Hindlimb muscle (tissue), 1 donor: ENCODE measurements around the gene ORC2. TPM values are rescaled to one million over a fixed set of nuclear protein-coding genes. Genes with fewer than 3 reads are reported as not detected.
"Not testable (repeated sequence)": the region's sequence is repeated elsewhere in the genome, so short reads cannot be mapped to it uniquely, and the experiment has no call there.

Source experiments
- DNase-seq: peaks from one replicate; pipeline ENCODE4 v3.0.0-alpha.2; 2013
- polyA plus RNA-seq: library from polyadenylated mRNA; unstranded; fragments of 120-200 nt; gene quantifications from one replicate; pipeline ENCODE4 v1.2.1, GENCODE V29; 2013; ENCODE audit not compliant: insufficient read length

ORC2 gene
- 14.7 TPM for polyA plus RNA-seq

DNA sequence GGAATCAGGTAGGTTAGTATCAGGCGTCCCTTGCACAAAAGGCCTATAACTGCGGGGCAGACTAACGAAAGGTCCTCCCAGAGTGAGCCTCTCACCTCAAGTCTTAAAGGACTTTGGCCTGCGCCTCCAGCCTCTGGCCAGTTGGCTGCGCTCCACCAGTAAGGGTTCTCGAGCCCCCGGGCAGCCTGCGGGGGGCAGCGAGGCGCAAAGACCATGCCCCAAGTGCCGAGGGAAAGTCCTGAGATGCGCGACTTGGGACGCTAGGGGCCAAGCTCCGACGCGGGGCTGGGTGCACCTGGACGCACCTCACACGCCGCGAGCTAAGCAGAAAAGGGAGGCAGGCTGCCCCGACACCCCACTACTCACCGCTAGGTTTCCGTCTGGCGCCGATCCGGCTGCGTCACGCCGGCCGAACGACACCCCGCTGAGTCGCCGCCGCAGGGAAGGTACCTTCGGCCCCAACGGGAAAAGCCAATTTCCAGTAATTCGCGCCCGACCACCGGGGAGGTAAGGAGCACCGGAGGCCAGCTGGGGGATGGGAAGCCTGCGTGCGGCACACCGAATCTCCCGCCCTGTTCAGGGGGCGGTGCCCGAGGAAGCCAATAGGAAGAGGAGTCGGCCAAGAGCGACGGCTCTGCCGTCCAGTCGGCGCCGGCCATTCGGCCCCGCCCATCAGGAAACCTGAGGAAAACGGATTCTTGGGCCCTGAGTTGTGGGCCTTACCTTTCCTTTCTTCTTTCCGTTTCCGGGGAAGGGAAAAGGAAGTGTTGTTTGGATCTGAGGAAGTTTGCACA lies at the start of gene ORC2:
TSS of gene ORC2 (minus strand) at position 537 of the 794 bp plus-strand sequence. CDS start 5,537 bp downstream, outside the sequence.
- peak; percentile 97 for DNase-seq

DNA sequence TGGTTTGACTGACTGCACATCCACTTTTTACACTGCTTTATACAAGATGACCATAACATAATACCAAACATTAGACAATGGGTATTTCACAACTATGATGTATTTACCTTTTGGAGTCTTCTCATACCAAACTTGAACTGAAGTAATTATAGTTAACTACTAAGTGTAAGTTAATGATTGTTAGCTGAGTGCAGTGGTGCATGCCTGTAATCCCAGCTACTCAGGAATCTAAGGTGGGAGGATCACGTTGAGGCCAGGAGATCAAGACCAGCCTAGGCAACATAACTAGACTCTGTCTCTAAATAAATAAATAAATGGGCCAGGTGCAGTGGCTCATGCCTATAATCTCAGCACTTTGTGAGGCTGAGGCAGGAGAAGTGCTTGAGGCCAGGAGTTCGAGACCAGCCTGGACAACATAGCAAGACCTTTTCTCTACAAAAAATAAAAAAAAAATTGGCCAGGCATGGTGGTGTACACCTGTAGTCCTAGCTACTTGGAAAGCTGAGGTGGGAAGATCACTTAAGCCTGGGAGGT lies 44.9 kb upstream of the ORC2 start:
- no peak for DNase-seq

DNA sequence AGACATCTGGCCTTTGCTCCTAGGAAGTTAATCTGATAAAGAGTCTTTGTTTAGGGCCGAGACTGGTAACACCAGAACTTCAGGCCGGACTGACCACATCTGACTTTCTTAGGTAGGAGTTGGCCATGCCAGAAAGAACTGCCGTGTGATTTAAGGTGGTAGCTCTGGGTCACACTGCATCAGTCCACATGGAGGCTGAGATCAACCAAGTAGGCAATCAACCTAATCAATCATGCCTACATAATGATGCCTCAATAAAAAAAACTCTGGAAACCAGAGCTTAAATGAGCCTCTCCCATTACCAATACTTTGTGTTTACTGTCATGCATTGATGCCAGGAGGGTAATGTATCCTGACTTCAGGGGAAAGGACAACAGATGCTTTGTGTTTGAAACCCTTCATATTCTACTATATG lies 44.1 kb upstream of the ORC2 start:
- no peak for DNase-seq

DNA sequence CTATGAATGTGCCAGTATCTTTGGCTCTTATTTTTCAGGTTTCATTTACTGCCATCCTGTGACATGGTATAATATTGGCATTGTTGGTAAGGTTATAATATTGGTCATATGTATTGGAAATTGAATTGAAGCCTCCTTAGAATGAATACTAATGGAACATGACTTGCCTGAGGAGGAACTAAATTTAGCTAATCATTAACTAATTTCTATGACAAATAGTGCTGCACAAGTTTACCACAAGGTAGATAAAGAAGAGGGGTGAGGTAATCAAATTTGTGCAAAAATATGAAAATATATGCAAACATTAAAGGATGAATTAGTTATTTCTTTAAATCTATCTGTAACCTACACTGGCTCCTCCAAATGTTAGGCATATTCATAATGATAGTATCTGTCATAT lies 43.2 kb upstream of the ORC2 start:
- DNase-seq = no peak

DNA sequence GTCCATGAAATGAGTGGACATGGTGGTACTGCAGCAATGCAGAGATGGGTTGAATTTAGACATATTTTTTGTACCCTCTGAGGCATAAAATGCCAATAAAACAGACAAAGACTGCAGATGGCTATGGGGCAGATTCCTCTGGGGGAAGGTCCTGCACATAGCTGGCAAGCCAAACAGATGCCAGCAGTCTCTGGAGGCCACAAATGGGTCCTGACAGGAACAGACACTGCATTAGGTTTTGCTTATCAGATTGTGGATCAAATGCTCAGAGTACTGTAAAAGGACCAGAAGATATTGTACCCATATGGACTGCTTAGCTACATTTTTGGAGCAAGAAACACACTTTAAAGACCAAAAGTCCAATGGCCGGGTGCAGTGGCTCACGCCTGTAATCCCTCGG lies 40.9 kb upstream of the ORC2 start:
- DNase-seq = no peak

DNA sequence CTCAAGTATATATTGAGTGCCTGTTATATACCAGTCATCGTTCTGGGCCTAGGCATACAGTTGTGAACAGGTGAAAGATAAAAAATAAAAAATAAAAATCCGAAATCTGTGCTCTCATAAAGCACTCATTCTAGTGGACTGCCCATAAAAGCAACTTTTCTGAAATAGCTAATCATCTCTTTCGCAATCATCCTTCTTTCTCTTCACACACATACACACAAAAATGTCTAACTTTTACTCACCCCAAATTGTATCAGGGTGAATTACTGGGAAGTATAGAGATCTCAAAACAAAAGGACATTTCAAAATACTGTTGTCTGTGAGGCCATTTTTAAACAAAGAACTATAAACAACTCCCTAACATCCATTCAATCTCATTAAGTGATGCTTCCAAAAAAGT lies 29.6 kb upstream of the ORC2 start:
- DNase-seq = no peak

DNA sequence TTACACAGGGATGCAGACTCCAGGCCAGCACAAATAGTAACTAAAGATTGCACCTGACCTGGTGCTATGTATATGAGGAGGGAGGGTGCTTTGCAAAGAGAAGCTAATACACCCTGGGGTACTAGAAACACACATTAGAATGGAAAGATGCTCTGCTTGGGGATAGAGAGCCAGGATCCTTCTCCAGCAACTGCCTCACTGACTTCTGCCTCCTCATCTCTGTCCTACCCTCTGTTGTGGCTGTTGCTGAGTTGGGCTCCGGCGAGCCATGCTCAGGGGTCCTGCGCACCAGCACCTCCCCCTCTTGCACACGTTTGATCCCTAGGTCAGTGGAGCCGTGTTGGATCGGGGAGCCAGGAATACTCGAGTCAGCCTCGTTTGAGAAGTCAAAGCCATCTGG lies 23.7 kb upstream of the ORC2 start:
- no peak for DNase-seq

DNA sequence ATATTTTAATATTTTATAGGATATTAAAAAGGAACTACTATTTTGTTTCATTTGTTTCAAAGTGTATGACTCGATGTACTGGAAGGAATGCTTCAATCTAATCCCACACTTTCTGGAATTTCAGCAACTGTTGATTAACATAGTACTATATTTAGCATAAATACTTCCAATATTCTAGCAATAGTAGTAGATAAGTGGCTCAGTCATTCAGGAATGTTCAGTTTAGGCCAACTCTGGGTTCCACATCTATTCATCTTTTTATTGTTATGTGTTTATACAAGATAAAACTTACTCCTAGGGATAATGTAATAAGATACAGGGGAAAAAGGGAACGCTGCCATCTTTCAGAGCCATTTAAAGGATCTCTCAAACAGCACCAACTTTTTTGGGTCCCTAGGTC lies 22.3 kb upstream of the ORC2 start:
- no peak for DNase-seq

DNA sequence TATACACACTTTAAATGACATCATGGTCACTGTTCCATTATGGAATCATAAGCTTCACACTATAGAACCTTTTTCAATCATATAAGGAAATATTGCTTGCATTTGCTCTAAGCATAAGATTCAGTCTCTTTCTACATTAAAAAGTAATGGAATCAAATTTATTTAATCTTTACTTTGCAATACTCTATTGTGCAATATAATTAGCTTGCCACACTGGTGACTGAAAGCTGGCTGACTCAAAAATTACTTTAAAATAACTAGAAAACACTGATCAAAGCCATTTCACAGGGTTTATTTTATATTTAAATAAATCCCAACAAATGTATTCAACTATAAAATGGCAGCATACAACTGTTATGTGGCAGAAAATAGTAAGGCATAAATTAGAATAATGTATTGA lies 13.2 kb upstream of the ORC2 start:
- no peak for DNase-seq

DNA sequence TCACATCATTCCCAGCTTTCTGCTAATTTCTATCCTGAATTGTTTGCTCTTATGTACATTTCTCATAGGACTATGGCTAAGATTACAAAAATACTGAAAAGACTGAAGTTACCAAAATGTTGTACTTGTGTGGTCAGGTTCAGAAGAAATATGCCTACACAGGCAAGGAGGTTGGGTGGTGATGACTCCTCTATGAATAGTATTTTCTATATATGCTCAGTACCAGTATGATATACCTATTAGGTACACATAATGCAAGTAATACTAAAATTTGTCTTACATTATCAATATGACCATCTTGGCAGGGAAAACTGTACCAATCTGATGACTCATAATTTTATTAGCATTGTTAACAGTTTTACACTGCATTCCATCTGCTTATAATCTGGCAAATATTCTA lies 12.2 kb upstream of the ORC2 start:
- DNase-seq = no peak

DNA sequence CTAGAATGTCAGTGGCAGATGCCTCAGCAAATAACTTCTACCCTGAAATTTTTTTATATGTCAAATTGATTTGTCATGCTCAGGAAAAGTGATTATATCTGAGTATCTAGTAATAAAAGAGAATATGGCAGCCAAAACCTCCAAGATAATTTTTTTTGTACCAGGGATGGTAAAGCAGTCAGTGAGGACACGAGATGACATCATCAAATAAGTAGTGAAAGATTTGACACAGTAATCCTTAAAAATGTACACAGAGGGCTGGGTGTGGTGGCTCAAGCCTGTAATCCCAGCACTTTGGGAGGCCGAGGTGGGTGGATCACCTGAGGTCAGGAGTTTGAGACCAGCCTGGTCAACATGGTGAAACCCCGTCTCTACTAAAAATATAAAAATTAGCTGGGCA lies 6.6 kb upstream of the ORC2 start:
- not testable (repeated sequence) for DNase-seq

DNA sequence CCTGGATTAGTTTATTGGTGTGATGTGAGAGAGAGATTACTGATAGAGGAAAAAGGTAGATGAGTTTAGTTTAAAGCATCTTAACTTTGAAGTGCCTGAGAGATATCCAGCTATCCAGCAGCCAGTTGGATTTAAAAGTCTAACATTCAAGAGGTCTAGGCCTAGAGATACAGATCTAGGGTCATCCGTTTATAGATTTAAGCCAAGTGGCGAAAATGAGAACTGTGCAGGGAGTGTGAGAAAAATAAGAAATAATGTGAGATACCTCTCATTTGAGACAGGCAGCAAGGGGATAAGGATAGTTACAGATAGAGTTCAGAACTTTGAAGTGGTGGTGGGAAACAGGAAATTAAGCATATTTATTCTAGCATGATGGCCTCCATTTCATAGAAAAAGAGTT lies 5.3 kb upstream of the ORC2 start:
- DNase-seq = no peak

DNA sequence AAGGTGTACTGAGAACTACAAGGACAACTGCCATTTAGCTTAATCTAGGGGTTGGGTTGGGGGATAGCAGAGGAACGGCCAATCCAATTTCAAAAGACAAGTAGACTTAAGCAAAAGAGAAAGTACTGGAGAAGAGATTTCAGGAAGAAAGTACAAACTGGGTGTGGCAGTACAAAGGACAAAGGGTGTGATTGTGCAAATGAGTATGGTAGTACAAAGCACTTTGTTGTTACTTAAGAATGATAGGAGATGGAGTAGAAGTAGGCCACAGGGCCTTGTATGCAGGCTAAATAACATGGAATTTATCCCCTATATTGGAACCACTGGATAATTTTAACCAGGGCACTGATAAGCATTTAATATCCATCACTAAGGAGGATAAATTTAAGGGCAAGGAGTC lies 4.7 kb upstream of the ORC2 start:
- no peak for DNase-seq

DNA sequence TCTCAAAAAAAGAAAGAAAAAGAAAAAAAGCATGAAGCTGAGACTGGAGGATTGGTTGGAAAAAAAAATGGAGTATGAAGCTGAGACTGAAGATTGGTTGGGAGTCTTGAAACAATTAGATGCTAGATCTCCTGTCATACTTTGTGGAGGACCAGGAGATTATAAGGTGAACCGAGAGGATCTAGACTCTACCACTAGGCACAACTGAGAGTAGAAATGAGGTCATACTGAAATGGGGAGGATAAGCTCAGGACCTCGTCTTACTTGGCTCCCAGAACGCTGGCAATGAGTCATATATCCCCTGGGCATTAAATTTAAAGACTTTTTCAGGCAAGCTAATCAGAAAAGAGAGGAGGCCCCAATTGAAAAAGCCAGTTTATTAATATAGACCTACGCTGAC lies 3.3 kb upstream of the ORC2 start:
- DNase-seq = no peak

DNA sequence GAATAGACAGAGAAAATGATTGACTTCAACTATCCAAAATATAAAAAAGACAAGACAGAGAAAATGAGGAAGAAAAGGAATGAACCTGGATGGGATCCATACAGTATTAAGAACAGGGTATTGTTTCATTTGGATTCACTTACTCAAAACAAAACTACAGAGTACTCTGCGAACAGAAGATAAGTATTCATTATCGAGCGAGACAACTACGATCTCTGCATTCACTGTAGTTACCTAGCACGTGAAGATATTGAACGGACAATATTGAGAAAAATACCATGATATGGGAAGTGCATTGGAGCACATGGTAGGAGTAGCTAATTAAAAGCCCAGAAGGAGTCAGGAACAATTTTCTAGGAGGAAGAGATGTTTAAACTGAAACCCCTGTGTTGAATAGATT lies 1.0 kb upstream of the ORC2 start:
- no peak for DNase-seq

DNA sequence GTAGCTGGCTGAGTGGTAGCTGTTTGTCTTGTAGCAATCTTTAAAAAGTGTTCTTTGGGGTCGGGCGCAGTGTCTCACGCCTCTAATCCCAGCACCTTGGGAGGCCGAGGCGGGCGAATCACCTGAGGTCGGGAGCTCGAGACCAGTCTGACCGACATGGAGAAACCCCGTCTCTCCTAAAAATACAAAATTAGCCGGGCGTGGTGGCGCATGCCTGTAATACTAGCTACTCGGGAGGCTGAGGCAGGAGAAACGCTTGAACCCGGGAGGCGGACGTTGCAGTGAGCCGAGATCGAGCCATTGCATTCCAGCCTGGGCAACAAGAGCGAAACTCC lies 425 bp upstream of the ORC2 start:
- not testable (repeated sequence) for DNase-seq

DNA sequence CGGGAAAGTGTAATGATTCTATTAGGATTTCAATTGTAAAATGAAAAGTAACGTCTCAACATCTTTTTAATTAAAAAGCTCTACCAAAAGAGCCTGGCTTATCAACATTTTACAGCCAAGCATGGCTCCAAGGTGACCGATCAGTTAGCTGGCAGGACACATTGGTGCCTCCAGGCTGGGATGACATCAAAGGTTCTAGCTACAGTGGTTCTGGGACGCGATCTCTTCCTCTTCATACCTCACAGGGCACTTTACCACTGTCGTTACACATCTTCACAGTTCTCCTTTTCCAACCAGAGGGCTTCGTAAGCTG lies 693 bp downstream of the ORC2 start:
- no peak for DNase-seq

DNA sequence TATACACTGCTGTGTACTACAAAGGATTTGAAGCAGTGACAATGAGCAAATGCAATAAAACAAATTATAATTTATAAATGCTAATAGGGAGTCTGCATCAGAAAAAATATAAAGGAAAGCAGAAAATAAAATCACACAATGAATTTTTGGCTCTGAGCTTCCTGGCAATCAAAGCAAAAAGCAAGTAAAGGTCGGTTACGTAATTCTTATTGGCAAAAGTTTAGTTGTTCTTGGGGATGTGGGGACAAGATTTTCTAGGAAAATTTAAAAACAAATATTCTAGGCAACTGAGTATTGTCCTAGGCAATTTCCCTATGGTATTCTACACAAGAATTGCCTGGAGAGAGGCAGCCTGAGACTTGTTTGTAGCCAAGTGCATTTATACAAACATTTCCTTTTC lies 1.8 kb downstream of the ORC2 start:
- DNase-seq = no peak

DNA sequence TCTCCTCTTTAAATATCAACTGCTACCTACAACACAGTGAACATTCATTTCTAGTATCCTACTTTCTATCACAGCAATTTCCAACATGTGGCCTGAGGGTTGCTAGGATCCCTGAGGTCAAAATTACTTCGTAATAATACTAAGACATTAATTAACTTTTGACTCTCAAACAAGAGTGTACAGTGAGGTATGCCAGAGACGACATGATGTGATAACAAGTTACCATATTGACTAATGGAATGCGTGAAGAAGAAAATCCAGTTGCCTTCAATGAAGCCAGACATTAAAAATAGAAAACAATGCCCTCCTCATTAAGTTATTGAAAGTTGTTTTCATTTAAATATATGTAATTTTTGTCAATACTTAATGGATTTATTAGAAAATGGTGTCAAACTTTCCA lies 13.1 kb downstream of the ORC2 start:
- DNase-seq = no peak

DNA sequence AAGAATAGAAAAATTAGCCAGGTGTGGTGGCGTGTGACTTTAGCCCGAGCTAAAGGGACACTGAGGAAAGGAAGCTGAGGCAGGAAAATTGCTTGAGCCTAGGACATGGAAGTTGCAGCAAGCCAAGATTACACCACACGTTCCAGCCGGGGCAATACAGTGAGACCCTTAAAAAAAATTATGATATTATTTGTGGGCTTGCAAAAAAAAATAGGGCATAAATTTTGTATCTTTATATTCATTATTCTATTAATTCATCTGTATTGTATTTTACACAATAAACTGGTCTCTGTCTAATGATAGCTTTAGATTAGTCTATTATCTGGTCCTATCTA lies 18.1 kb downstream of the ORC2 start:
- DNase-seq = no peak

DNA sequence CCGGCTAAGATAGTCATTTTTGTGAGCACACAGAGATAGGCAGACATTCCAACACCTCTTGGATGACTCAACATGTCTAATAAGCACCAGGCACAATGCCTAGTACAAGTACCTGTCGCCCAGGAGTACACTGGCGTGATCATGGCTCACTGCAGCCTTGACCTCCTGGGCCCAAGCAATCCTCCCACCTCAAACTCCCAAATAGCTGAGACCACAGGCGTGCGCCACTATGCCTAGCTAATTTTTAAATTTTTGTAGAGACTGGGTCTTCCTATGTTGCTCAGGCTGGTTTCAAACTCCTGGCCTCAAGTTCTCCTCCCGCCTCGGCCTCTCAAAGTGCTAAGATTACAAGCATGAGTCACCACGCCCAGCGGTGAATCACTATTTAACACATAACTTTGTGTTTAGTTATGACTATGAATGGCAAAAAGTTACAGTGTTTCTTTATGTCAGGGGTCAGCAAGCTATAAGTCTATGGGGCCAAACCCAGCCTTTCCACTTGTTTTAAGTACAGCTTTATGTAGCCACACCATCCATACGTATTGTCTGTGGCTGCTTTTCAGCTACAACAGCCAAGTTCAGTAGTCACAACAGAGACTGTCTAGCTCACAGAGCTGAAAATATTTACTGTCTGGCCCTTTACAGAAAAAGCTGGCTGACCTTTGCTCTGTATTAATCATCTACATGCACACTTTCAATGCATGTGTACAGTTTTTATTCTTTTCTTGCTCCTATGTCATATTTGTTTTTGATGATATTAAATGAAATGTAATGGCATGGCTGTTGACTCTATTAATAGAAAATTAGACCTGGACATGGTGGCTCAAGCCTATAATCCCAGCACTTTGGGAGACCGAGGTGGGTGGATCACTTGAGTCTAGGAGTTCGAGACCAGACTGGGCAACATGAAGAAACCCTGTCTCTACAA lies 18.7 kb downstream of the ORC2 start:
- DNase-seq = no peak

DNA sequence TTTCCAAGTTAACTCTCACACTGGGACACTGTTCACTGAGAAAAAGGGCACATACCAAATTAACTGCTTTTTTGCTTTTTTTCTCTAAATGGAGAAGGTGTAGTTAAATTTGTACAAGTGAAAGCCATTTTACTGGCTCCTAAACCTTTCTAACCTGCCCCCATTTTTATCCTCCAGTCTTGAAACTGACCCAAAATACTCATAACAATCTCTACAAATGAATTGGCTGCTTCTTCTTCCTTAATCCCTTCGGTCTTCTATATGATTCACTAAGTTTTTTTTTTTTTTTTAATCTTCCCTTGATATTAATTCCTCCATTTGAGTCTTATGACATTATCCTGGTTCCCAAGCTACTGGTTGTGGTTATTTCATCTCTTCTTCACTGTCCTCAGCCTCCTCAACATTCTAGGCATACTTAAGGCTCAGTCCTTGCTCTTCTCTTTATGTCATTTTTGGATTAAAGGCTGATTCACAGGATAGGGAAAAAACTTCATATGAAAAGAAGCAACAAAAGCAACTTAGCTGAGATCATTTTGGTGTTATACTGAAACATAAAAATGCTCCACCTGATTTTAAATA lies 19.8 kb downstream of the ORC2 start:
- DNase-seq = no peak

DNA sequence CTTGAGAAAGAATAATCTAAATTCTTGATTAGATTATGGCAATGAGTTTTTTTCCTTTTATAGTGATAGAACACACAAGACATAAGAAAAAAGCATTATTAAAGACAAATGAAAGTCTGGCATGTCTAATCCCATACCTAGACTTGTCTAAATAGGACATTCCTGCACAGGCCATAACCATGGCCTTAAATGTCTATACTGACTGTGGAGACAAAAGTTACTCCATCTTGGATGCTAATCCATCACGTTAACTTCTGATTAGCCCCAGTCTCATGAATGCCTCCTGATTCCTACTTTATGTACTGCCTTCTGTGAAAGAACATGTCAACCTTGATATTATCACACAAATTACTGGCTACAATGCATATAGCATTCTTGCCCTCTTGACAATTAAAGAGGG lies 23.6 kb downstream of the ORC2 start:
- no peak for DNase-seq
